Activated naive CD8-positive, alpha-beta T cell treated with anti-CD3 and anti-CD28 coated beads, Interleukin-2, amount 10 ng/mL, durations not matched to agents 7 days and 5 days (primary cell): Measurements from ENCODE around the gene RHOT1. TPM values are rescaled to one million over a fixed set of nuclear protein-coding genes. Genes with fewer than 3 reads are reported as not detected.
"Not testable (repeated sequence)": the region's sequence is repeated elsewhere in the genome, so short reads cannot be mapped to it uniquely, and the experiment has no call there.

Experiments used
- ATAC-seq: fragments of 150-1000 bp; cut with Tn5 transposase; one replicate; pipeline ENCODE4 v1.10.0; 2021; ENCODE audit warnings: low read depth, moderate library complexity
- POLR2A ChIA-PET: fragments of 350-600 bp; sonication (Branson Sonifier 250); formaldehyde crosslinking; loops from one replicate; lab custom pipeline; 2021; ENCODE audit warnings: antibody characterized with exemption; lab: Charles Lee
- DNase-seq: peaks from one replicate; pipeline ENCODE4 v3.0.0; 2021
- H3K27ac Mint-ChIP-seq: one replicate; pipeline ENCODE4 v1.8.0; 2022; ENCODE audit warnings: mild to moderate bottlenecking, mixed read lengths
- H3K27me3 Mint-ChIP-seq: one replicate; pipeline ENCODE4 v1.8.0; 2022; ENCODE audit warnings: mild to moderate bottlenecking, moderate library complexity, mixed read lengths
- H3K36me3 Mint-ChIP-seq: one replicate; pipeline ENCODE4 v1.8.0; 2021; ENCODE audit warnings: mild to moderate bottlenecking, mixed read lengths
- H3K4me1 Mint-ChIP-seq: one replicate; pipeline ENCODE4 v1.8.0; 2021; ENCODE audit warnings: mixed read lengths
- H3K4me3 Mint-ChIP-seq: one replicate; pipeline ENCODE4 v1.8.0; 2022; ENCODE audit warnings: mild to moderate bottlenecking, moderate library complexity, mixed read lengths
- H3K9me3 Mint-ChIP-seq: one replicate; pipeline ENCODE4 v1.8.0; 2021; ENCODE audit warnings: mixed read lengths
- total RNA-seq, 2 experiments: library from RNA; stranded (reverse); gene quantifications; one replicate each; pipeline ENCODE4 v1.2.3, GENCODE V29; 2021

Gene RHOT1
- total RNA-seq, 2 experiments from 2014 or later = 29.8 to 30.0 TPM

GRCh38 chr17:32112416-32112815 is 29.9 kb upstream of the RHOT1 start:
- POLR2A ChIA-PET = interaction anchor here (1.7 kb wide), 1 partner anchor 10 kb away, joined by 5 read pairs; no protein-coding TSS in a partner anchor
- ATAC-seq (no peak), DNase-seq (no peak)
- Mint-ChIP-seq H3K27ac (no peak overlapping the region), H3K27me3 (no peaks in the 10 kb centered on the region), H3K36me3 (no peaks in the 10 kb centered on the region), H3K9me3 (no peaks in the 10 kb centered on the region), H3K4me1 (peaks cover 18% of the 10 kb centered on the region), H3K4me3 (no peak overlapping the region)

- Mint-ChIP-seq H3K9me3 (no peaks in the 10 kb centered on the region), H3K4me3 (no peak overlapping the region), H3K27ac (peak overlapping the region; percentile 9), H3K36me3 (no peaks in the 10 kb centered on the region), H3K27me3 (no peaks in the 10 kb centered on the region), H3K4me1 (peaks cover 14% of the 10 kb centered on the region)
- ATAC-seq = no peak
- DNase-seq = no peak
- POLR2A ChIA-PET = no interaction called here
These were observed 27.8 kb upstream of the RHOT1 start for GRCh38 chr17:32114536-32114935.

DNA sequence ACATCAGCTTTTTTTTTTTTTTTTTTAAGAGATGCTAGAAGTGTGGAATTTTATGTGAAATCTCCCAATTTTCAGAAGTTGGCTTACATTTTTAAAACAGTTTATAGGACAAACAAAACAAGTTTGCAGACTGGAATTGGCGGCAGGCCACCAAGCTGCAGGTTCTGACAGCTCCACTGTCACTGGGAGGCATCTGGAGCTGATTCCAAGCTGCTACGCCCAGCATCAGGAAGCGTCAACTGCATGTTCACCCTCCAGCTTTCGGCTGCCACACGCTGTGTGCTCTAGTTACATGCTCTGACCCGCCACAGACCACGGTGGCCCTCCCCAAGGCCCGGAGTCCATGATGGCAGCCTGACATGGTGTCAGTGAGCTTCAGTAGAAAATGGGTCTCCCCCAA is 26.8 kb upstream of the RHOT1 start:
- H3K36me3 Mint-ChIP-seq, DNase-seq, POLR2A ChIA-PET, H3K4me3 Mint-ChIP-seq, H3K27me3 Mint-ChIP-seq, H3K9me3 Mint-ChIP-seq, H3K27ac Mint-ChIP-seq, ATAC-seq: not testable (repeated sequence)
- H3K4me1 Mint-ChIP-seq = peaks cover 14% of the 10 kb centered on the region

- H3K27me3 Mint-ChIP-seq = peaks cover 3% of the 10 kb centered on the region
- DNase-seq (no peak), ATAC-seq (no peak)
- H3K4me1 Mint-ChIP-seq = peaks cover 12% of the 10 kb centered on the region
- H3K4me3 Mint-ChIP-seq = no peak overlapping the region
- no peaks in the 10 kb centered on the region for H3K9me3 Mint-ChIP-seq
- no peak overlapping the region for H3K27ac Mint-ChIP-seq
- H3K36me3 Mint-ChIP-seq = no peaks in the 10 kb centered on the region
- POLR2A ChIA-PET = no interaction called here
These were observed 25.4 kb upstream of the RHOT1 start for GRCh38 chr17:32116937-32117336.

DNA sequence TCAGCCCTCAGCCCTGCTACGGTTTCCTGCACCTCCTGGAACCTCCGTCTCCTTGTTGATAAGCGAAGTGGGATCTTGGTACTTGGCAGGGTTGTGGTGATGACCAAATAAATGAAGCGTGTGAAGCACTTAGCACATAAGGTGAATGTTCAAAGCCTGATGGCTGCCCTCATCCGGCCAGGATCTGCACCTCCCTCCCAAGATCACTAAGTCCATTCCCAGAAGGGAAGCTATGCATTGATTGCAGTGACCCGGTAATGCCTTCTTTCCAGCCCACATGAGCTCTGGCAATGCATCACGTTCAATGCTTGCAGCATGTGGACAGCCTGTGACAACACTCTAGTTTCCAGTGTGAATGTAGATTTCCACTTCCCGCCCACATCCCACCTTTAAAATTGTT is 24.9 kb upstream of the RHOT1 start:
- DNase-seq = no peak
- no peak for ATAC-seq
- POLR2A ChIA-PET = no interaction called here
- Mint-ChIP-seq H3K27me3 (peaks cover 3% of the 10 kb centered on the region), H3K9me3 (no peaks in the 10 kb centered on the region), H3K4me1 (peaks cover 12% of the 10 kb centered on the region), H3K4me3 (no peak overlapping the region), H3K27ac (no peak overlapping the region), H3K36me3 (no peaks in the 10 kb centered on the region)

DNA sequence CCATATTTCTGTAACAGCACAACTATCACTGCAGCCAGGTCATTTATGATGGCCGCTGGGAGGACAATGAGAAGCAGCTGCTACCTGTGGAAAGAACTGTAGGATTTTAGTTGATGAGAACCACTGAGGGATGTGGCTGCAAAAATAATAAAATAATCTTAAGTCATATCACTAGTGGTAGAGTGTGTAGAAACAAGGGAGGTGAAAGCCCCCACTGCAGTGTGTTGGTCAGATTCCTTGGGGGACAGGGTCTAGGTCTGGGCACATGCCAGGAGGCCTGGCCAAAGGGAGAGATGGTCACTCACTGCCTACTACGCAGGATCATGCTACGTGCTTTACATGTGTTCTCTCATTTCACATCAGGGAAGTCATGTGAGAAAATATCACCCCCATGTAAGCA is 24.2 kb upstream of the RHOT1 start:
- H3K27me3 Mint-ChIP-seq, ATAC-seq, H3K9me3 Mint-ChIP-seq, DNase-seq, H3K27ac Mint-ChIP-seq, POLR2A ChIA-PET, H3K36me3 Mint-ChIP-seq, H3K4me3 Mint-ChIP-seq: not testable (repeated sequence)
- H3K4me1 Mint-ChIP-seq = peaks cover 12% of the 10 kb centered on the region

DNA sequence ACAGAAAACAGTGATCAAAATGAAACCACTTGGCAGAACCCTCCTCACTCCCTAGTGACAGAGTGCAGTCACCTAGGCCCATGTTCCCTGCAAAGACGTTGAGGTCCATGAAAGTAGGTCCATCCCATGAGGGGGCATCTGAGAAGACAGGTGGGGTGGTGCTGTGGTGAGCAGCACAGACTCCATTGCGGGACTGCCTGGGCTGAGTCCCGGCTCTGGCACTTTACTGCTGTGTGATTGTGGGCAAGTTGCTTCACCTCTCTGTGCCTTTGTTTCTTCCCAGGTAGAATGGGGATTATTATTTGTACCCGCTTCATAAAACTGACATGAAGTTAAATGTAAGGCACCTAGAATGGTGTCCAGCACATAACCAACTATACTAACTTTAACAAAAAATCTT is 23.5 kb upstream of the RHOT1 start:
- POLR2A ChIA-PET = no interaction called here
- ATAC-seq = no peak
- Mint-ChIP-seq H3K27ac (no peak overlapping the region), H3K9me3 (no peaks in the 10 kb centered on the region), H3K36me3 (no peaks in the 10 kb centered on the region), H3K4me3 (no peak overlapping the region), H3K4me1 (peaks cover 10% of the 10 kb centered on the region), H3K27me3 (peaks cover 4% of the 10 kb centered on the region)
- no peak for DNase-seq

GRCh38 chr17:32120141-32120540 is 22.2 kb upstream of the RHOT1 start:
- Mint-ChIP-seq H3K9me3 (no peaks in the 10 kb centered on the region), H3K4me1 (peaks cover 5% of the 10 kb centered on the region)

GRCh38 chr17:32120716-32121115 is 21.6 kb upstream of the RHOT1 start:
- peaks cover 4% of the 10 kb centered on the region for H3K27me3 Mint-ChIP-seq
- no peak overlapping the region for H3K4me3 Mint-ChIP-seq
- no peaks in the 10 kb centered on the region for H3K36me3 Mint-ChIP-seq
- H3K4me1 Mint-ChIP-seq = peaks cover 9% of the 10 kb centered on the region
- POLR2A ChIA-PET = interaction anchor here (1.5 kb wide), 1 partner anchor 13 kb away, joined by 3 read pairs; no protein-coding TSS in a partner anchor
- H3K9me3 Mint-ChIP-seq = no peaks in the 10 kb centered on the region
- ATAC-seq (no peak), DNase-seq (no peak)
- no peak overlapping the region for H3K27ac Mint-ChIP-seq

More at GRCh38 chr17:32120141-32120540, 22.2 kb upstream of the RHOT1 start:
- no peak overlapping the region for H3K27ac Mint-ChIP-seq
- H3K36me3 Mint-ChIP-seq = no peaks in the 10 kb centered on the region
- no peak overlapping the region for H3K4me3 Mint-ChIP-seq
- peaks cover 4% of the 10 kb centered on the region for H3K27me3 Mint-ChIP-seq
- DNase-seq = no peak
- no peak for ATAC-seq
- POLR2A ChIA-PET = interaction anchor here (1.5 kb wide), 1 partner anchor 12 kb away, joined by 3 read pairs; no protein-coding TSS in a partner anchor

DNA sequence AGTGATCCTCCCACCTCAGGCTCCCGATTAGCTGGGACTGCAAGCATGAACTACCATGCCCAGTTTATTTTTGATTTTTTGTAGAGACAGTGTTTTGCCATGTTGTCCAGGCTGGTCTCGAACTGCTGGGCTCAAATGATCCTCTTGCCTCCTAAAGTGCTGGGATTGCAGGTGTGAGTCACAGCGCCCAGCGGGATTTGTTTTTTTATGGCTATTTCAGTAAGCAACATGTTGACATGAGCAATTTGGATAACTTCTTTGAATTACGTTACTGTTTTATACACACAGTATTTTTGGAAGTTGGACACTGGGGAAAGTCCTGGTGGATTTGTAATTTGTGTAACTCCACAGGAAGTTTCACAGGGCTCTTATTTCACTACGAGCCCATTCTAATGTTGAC is 18.5 kb upstream of the RHOT1 start:
- peaks cover 8% of the 10 kb centered on the region for H3K36me3 Mint-ChIP-seq
- POLR2A ChIA-PET = interaction anchor here (1.0 kb wide), 1 partner anchor 19 kb away, joined by 3 read pairs; no protein-coding TSS in a partner anchor
- H3K9me3 Mint-ChIP-seq = no peaks in the 10 kb centered on the region
- no peak overlapping the region for H3K4me3 Mint-ChIP-seq
- peaks cover 16% of the 10 kb centered on the region for H3K4me1 Mint-ChIP-seq
- ATAC-seq (no peak), DNase-seq (no peak)
- peaks cover 4% of the 10 kb centered on the region for H3K27me3 Mint-ChIP-seq
- H3K27ac Mint-ChIP-seq = peak overlapping the region; percentile 36

- H3K4me1 Mint-ChIP-seq = peaks cover 24% of the 10 kb centered on the region
- peaks cover 4% of the 10 kb centered on the region for H3K27me3 Mint-ChIP-seq
- ATAC-seq = no peak
- H3K9me3 Mint-ChIP-seq = no peaks in the 10 kb centered on the region
- H3K4me3 Mint-ChIP-seq = no peak overlapping the region
- POLR2A ChIA-PET = interaction anchor here (4.2 kb wide), 1 partner anchor 117 kb away, joined by 27 read pairs; the partner anchor contains the start of gene LRRC37B
- peaks cover 16% of the 10 kb centered on the region for H3K36me3 Mint-ChIP-seq
- H3K27ac Mint-ChIP-seq = peak overlapping the region; percentile 65
- no peak for DNase-seq
These were observed 17.1 kb upstream of the RHOT1 start for GRCh38 chr17:32124985-32125847.

- no peaks in the 10 kb centered on the region for H3K9me3 Mint-ChIP-seq
- peaks cover 21% of the 10 kb centered on the region for H3K36me3 Mint-ChIP-seq
- no peak for DNase-seq
- no peak for ATAC-seq
- H3K27ac Mint-ChIP-seq = peak overlapping the region; percentile 100
- POLR2A ChIA-PET = interaction anchor here (0.7 to 4.2 kb wide), 5 partner anchors 19 to 319 kb away, joined by 3 to 34 read pairs (median 3); partner anchors contain the start of gene LRRC37B
- peaks cover 2% of the 10 kb centered on the region for H3K27me3 Mint-ChIP-seq
- H3K4me1 Mint-ChIP-seq = peaks cover 26% of the 10 kb centered on the region
- H3K4me3 Mint-ChIP-seq = no peak overlapping the region
These were observed 16.5 kb upstream of the RHOT1 start for GRCh38 chr17:32125848-32126153.

DNA sequence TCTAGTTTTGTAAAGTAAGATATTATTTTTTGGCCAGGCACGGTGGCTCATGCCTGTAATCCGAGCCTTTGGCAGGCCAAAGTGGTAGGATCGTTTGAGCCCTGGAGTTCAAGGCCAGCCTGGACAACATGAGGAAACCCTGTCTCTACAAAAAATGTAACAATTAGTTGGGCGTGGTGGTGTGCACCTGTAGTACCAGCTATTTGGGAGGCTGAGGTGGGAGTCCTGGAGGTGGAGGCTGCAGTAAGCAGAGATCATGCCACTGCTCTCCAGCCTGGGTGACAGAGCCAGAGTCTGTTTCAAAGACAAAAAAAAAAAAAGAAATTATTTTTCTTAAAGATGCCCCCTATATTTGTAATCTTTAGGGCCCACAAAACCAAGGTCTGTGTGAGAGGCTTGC is 16.0 kb upstream of the RHOT1 start:
- DNase-seq = no peak
- peaks cover 22% of the 10 kb centered on the region for H3K36me3 Mint-ChIP-seq
- POLR2A ChIA-PET = interaction anchor here (0.6 to 4.2 kb wide), 9 partner anchors 9 to 318 kb away, joined by 3 to 34 read pairs (median 3); partner anchors contain the start of gene LRRC37B
- peaks cover 2% of the 10 kb centered on the region for H3K27me3 Mint-ChIP-seq
- H3K9me3 Mint-ChIP-seq = no peaks in the 10 kb centered on the region
- H3K4me3 Mint-ChIP-seq = no peak overlapping the region
- H3K4me1 Mint-ChIP-seq = peaks cover 26% of the 10 kb centered on the region
- peak overlapping the region; percentile 100 for H3K27ac Mint-ChIP-seq
- no peak for ATAC-seq

DNA sequence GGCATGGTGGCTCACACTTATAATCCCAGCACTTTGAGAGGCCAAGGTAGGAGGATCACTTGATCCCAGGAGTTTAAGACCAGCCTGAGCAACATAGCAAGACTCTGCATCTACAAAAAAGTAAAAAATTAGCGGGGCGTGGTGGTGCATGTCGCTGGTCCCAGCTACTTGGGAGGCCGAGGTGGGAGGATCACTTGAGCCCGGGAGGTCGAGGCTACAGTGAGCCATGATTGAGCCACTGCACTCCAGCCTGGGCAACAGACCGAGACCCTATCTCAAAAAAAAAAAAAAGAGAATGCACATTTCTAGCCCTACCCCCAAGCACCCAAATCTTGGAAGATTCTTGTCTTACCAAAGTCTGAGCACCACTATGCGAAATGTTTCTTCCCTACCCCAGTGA is 15.6 kb upstream of the RHOT1 start:
- Mint-ChIP-seq H3K36me3 (peaks cover 23% of the 10 kb centered on the region), H3K4me3 (peak overlapping the region; percentile 96), H3K27ac (peak overlapping the region; percentile 100), H3K4me1 (peaks cover 26% of the 10 kb centered on the region), H3K27me3 (peaks cover 2% of the 10 kb centered on the region), H3K9me3 (no peaks in the 10 kb centered on the region)
- ATAC-seq = no peak
- DNase-seq = no peak
- POLR2A ChIA-PET = interaction anchor here (0.6 to 4.2 kb wide), 10 partner anchors 9 to 224 kb away, joined by 3 to 34 read pairs (median 4); partner anchors contain the start of gene LRRC37B
